ENCODE measurements around the gene SDF4. TPM values are rescaled to one million over a fixed set of nuclear protein-coding genes. Genes with fewer than 3 reads are reported as not detected.

The SDF4 gene
- total and polyA plus RNA-seq, 2 of the 13 experiments (the other 11 are each of a cell fraction or from before 2014, with no cell fraction given) = 80.8 to 107 TPM

DNA sequence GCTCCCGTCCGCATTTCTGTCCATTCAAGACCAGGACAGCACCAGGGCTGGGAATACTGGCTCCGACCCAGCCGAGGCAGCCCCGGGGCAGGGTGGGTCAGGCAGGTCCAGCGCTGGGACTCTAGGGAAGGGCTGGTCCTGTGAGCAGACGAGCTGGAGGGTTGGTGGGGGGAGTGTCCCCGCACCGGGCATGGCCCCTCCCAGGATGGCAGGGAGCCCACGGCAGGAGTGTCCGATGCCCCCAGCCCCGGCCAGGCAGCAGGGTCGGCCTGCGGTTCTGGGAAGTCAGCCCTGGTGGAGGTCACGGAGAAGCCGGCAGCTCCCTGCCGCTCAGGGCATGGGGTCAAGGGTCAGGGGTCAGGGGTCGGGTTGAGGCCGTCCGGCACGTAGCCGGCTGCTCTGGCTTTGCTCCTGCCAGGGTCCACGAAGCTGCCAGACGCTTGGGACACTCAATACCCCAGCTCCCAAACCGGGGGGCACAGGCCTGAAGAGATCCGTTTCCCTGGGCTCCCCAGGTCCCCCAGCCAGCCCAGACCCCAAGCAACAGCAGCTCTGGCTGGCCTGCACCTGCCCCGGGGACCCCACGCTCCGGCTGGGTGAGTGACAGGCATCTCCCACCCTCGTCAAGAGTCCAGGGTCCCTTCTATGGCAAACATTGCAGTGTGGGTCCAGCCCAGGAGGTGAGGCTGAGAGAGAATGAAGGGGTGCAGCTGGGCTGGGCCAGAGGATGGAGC, 8.0 kb upstream of the SDF4 start (continued):
- TF ChIP-seq HNF4G (IDR thresholded peaks at IDR 0.05; ENCODE audit: borderline replicate concordance, low read depth, low read length) (peak; percentile 4; the same call in 1 of the 2 replicates), HNF4G (CRISPR knock-in tag; IDR thresholded peaks at IDR 0.05; ENCODE audit: borderline replicate concordance, low read depth) (no peak; the same call in 1 of the 2 replicates), POLR2G (IDR thresholded peaks at IDR 0.05; ENCODE audit: low read depth, low read length) (no peak), MEIS2 (CRISPR knock-in tag; IDR thresholded peaks at IDR 0.05) (peak; percentile 89), ZNF569 (CRISPR knock-in tag; IDR thresholded peaks at IDR 0.05; ENCODE audit: borderline replicate concordance) (no peak), ATM (IDR thresholded peaks at IDR 0.05; ENCODE audit: borderline replicate concordance) (no peak), ZFP90 (CRISPR knock-in tag; IDR thresholded peaks at IDR 0.05; ENCODE audit: borderline replicate concordance) (peak; percentile 13; the same call in 1 of the 2 replicates), THYN1 (CRISPR knock-in tag; IDR thresholded peaks at IDR 0.05; ENCODE audit: borderline replicate concordance, low read depth) (no peak), RARA (CRISPR knock-in tag; IDR thresholded peaks at IDR 0.05) (peak; percentile 96), FIP1L1 (IDR thresholded peaks at IDR 0.05; ENCODE audit: borderline replicate concordance, insufficient read depth, low read depth, low read length) (no peak), ZNF3 (CRISPR knock-in tag; IDR thresholded peaks at IDR 0.05) (no peak), ZBTB7A (CRISPR knock-in tag; IDR thresholded peaks at IDR 0.05) (peak; percentile 35; the same call in 1 of the 2 replicates), ZNF274 (CRISPR knock-in tag; IDR thresholded peaks at IDR 0.05) (no peak), SMARCE1 (IDR thresholded peaks at IDR 0.05; ENCODE audit: borderline replicate concordance) (no peak), SRF (IDR thresholded peaks at IDR 0.05; ENCODE audit: low read depth, low read length) (no peak), GABPB1 (CRISPR knock-in tag; IDR thresholded peaks at IDR 0.05) (peak; percentile 66; the same call in 1 of the 2 replicates)
- TF ChIP-seq, protein P1, sequence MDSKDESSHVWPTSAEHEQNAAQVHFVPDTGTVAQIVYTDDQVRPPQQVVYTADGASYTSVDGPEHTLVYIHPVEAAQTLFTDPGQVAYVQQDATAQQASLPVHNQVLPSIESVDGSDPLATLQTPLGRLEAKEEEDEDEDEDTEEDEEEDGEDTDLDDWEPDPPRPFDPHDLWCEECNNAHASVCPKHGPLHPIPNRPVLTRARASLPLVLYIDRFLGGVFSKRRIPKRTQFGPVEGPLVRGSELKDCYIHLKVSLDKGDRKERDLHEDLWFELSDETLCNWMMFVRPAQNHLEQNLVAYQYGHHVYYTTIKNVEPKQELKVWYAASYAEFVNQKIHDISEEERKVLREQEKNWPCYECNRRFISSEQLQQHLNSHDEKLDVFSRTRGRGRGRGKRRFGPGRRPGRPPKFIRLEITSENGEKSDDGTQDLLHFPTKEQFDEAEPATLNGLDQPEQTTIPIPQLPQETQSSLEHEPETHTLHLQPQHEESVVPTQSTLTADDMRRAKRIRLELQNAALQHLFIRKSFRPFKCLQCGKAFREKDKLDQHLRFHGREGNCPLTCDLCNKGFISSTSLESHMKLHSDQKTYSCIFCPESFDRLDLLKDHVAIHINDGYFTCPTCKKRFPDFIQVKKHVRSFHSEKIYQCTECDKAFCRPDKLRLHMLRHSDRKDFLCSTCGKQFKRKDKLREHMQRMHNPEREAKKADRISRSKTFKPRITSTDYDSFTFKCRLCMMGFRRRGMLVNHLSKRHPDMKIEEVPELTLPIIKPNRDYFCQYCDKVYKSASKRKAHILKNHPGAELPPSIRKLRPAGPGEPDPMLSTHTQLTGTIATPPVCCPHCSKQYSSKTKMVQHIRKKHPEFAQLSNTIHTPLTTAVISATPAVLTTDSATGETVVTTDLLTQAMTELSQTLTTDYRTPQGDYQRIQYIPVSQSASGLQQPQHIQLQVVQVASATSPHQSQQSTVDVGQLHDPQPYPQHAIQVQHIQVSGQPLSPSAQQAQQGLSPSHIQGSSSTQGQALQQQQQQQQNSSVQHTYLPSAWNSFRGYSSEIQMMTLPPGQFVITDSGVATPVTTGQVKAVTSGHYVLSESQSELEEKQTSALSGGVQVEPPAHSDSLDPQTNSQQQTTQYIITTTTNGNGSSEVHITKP (CRISPR knock-in tag; IDR thresholded peaks at IDR 0.05; ENCODE audit: low read depth) = no peak
- TF ChIP-seq, protein P2, sequence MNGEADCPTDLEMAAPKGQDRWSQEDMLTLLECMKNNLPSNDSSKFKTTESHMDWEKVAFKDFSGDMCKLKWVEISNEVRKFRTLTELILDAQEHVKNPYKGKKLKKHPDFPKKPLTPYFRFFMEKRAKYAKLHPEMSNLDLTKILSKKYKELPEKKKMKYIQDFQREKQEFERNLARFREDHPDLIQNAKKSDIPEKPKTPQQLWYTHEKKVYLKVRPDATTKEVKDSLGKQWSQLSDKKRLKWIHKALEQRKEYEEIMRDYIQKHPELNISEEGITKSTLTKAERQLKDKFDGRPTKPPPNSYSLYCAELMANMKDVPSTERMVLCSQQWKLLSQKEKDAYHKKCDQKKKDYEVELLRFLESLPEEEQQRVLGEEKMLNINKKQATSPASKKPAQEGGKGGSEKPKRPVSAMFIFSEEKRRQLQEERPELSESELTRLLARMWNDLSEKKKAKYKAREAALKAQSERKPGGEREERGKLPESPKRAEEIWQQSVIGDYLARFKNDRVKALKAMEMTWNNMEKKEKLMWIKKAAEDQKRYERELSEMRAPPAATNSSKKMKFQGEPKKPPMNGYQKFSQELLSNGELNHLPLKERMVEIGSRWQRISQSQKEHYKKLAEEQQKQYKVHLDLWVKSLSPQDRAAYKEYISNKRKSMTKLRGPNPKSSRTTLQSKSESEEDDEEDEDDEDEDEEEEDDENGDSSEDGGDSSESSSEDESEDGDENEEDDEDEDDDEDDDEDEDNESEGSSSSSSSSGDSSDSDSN (CRISPR knock-in tag; IDR thresholded peaks at IDR 0.05) = peak; percentile 68
- TF ChIP-seq, protein P3, sequence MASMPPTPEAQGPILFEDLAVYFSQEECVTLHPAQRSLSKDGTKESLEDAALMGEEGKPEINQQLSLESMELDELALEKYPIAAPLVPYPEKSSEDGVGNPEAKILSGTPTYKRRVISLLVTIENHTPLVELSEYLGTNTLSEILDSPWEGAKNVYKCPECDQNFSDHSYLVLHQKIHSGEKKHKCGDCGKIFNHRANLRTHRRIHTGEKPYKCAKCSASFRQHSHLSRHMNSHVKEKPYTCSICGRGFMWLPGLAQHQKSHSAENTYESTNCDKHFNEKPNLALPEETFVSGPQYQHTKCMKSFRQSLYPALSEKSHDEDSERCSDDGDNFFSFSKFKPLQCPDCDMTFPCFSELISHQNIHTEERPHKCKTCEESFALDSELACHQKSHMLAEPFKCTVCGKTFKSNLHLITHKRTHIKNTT (CRISPR knock-in tag; IDR thresholded peaks at IDR 0.05) = no peak
- TF ChIP-seq, protein P4, sequence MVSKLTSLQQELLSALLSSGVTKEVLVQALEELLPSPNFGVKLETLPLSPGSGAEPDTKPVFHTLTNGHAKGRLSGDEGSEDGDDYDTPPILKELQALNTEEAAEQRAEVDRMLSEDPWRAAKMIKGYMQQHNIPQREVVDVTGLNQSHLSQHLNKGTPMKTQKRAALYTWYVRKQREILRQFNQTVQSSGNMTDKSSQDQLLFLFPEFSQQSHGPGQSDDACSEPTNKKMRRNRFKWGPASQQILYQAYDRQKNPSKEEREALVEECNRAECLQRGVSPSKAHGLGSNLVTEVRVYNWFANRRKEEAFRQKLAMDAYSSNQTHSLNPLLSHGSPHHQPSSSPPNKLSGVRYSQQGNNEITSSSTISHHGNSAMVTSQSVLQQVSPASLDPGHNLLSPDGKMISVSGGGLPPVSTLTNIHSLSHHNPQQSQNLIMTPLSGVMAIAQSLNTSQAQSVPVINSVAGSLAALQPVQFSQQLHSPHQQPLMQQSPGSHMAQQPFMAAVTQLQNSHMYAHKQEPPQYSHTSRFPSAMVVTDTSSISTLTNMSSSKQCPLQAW (CRISPR knock-in tag; IDR thresholded peaks at IDR 0.05) = peak; percentile 46
